SIG-M5 (cell line): ENCODE data around the gene NXPH1.
"Not testable (repeated sequence)": the region's sequence is repeated elsewhere in the genome, so short reads cannot be mapped to it uniquely, and the experiment has no call there.

Experiments used
- DNase-seq: peaks from one replicate; lab custom pipeline; 2025; lab: John Stamatoyannopoulos, UW

NXPH1 gene

GRCh38 chr7:8719102-8719501, 285.7 kb downstream of the NXPH1 start:
- no peak for DNase-seq

- DNase-seq: no peak
These were observed 290.8 kb downstream of the NXPH1 start for GRCh38 chr7:8724080-8724718.

DNA sequence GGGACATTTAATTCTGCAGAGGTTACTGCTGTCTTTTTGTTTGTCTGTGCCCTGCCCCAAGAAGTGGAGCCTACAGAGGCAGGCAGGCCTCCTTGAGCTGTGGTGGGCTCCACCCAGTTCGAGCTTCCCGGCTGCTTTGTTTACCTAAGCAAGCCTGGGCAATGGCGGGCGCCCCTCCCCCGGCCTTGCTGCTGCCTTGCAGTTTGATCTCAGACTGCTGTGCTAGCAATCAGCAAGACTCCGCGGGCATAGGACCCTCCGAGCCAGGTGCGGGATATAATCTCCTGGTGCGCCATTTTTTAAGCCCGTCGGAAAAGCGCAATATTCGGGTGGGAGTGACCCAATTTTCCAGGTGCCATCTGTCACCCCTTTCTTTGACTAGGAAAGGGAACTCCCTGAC, 298.3 kb downstream of the NXPH1 start:
- not testable (repeated sequence) for DNase-seq

DNA sequence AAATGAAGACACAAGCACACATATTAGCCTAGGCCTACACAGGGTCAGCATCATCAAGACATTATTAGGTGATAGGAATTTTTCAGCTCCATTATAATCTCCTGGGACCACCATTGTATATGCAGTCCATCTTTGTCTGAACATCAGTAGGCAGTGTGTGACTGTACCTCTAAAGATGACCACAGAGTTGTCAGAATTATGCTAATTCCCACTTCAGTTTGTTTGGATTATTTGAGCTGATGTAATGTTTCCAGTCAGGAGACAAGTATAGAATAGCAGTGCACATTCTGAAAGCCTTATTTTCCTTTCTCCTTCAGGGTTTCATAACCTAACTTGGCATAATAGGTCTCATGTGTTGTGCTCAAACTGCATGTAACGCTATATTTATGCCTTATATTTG, 306.4 kb downstream of the NXPH1 start:
- DNase-seq: no peak

GRCh38 chr7:8742837-8743236, 309.4 kb downstream of the NXPH1 start:
- DNase-seq: no peak

DNA sequence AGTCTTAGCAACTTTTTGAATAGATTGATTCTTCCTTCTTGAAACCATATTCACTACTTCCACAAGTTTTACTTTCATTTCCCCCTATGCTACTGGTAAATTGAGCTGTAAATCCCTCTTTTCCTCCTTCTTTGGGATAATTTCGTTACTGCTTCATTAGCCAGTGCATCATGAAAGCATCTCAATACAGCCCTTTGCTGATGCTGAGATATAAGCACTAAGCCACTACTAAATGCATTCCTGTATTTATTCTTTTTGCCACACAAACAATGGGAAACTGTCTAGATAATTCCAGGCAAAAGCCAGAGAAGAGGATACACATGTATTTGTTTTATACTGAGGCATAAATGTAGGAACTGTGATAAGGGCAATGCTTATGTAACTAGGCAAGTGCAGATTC, 313.9 kb downstream of the NXPH1 start:
- DNase-seq: no peak

GRCh38 chr7:8751557-8752231, 318.3 kb downstream of the NXPH1 start:
- no peak for DNase-seq

DNA sequence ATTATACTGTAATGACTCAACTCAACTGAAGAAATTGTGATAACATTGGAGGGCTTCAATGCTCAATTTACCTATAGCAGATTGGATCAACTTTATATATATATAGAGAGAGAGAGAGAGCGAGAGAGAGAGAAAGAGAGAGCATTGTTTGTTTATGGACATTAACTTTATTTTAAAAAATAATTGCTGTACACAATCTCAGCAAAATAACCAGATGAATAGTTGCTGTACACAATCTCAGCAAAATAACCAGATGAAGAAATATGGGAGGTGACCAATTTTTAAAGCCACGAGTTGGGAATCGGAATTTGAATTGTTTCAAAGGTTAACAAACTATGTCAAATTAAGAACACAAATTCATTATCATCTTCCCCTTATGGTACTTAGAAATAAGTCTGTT, 319.9 kb downstream of the NXPH1 start:
- DNase-seq: no peak

- DNase-seq: no peak
These were observed 328.3 kb downstream of the NXPH1 start for GRCh38 chr7:8761731-8762130.

- DNase-seq: no peak
These were observed 329.4 kb downstream of the NXPH1 start for GRCh38 chr7:8762803-8763202.

DNA sequence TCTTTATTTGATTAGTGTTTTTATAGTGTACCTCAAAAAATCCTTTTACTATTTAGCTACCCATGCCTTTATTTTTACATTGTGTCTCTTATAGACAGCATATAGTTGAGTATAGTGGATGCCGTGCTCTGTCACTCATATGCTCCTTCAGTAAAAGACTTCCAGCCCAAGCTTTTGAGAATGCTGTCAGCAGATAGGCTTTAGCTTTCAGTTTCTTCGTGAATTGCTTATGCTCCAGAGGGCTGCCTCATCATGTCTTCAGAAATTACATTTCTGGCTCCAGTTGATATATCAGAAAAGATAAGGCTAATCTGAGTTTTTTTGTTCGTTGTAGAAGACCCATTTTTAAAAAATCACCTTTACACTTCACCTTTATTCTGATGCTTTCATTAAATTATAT, 332.0 kb downstream of the NXPH1 start:
- no peak for DNase-seq

DNA sequence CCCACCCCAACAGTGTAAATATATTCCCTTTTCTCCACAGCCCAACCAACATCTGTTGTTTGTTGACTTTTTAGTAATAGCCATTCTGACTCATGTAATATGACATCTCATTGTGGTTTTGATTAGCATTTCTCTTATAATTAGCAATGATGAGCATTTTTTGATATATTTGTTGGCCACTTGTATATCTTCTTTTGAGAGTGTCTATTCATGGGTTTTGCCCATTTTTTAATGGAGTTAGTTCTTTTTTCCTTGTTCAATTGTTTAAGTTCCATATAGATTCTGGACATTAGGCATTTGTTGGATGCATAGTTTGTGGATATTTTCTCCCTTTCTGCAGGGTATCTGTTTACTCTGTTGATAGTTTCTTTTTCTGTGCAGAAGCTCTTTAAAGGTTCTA, 340.1 kb downstream of the NXPH1 start:
- DNase-seq: no peak

GRCh38 chr7:8778459-8778858, 345.1 kb downstream of the NXPH1 start:
- no peak for DNase-seq

- no peak for DNase-seq
These were observed 347.8 kb downstream of the NXPH1 start for GRCh38 chr7:8781166-8781565.

- DNase-seq: no peak
These were observed 349.8 kb downstream of the NXPH1 start for GRCh38 chr7:8783229-8783628.

GRCh38 chr7:8785081-8785480, 351.7 kb downstream of the NXPH1 start:
- no peak for DNase-seq

GRCh38 chr7:8800986-8801385, 367.6 kb downstream of the NXPH1 start:
- no peak for DNase-seq
